Stimulated activated CD4-positive, alpha-beta T cell treated with anti-CD3 and anti-CD28 coated beads, Interleukin-4, amount 100 ng/mL, for 48 hours (primary cell): Measurements from ENCODE around the gene FAM221B.

ENCODE experiments used
- DNase-seq, 2 donors: peaks; one replicate each; pipeline ENCODE4 v3.0.0-alpha.2; 2020; ENCODE audit warnings: low read depth in 2 of 2

Gene FAM221B

GRCh38 chr9:35847792-35848572, 19.4 kb upstream of the FAM221B start:
- DNase-seq: peak; percentile 20 to 35

GRCh38 chr9:35845824-35846771, 17.6 kb upstream of the FAM221B start:
- no peak for DNase-seq

DNA sequence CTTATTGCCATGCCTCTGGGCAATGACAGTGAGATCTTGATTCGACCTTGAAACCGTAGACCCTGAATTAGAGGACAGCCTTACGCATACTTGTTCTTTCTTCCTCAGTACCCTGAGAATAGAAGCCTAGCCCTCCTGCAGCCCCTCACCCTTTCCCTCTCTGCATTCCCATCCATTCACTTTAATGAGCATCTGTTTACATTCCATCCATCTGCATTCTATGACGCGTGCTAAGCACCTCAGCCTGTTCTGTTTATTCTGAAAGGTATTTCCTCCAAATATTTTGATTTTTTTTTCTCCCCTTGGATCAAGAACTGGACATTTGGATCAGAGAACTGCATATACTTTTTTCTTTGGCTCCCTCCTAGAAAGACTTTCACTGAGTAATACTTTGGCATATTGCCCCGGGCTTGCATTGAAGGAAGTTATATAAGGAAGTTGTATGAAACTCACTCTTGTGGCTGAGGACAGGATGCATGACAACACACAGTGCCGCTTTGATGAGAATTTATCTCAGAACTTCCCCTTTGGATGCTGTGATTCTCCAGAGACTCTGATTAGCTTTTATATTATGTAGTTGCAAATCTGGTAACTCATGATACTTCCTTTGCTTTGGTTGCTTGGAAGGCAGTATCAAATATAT, 16.2 kb upstream of the FAM221B start:
- no peak for DNase-seq

DNA sequence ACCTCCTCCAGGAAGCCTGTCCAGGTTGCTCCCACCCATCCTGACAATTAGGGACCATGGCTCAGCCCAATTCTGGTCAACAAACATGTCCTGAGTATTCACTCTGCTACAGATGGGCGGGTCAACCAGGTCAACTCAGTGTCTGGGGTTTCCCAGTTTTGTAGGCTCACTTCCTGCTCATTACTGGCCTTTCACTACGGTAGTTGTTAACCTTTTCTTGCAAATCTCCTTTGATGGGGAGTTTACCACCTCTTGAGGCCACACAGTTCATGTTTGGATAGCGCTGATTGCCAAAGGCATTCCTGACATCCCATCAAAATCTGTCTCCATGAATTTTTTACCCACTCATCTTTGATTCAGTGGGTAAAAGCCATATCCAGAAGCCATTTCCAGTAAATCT, 14.3 kb upstream of the FAM221B start:
- DNase-seq: no peak

GRCh38 chr9:35842020-35842745, 13.7 kb upstream of the FAM221B start:
- DNase-seq: no peak

- no peak for DNase-seq
These were observed 13.0 kb upstream of the FAM221B start for GRCh38 chr9:35841645-35841900.

DNA sequence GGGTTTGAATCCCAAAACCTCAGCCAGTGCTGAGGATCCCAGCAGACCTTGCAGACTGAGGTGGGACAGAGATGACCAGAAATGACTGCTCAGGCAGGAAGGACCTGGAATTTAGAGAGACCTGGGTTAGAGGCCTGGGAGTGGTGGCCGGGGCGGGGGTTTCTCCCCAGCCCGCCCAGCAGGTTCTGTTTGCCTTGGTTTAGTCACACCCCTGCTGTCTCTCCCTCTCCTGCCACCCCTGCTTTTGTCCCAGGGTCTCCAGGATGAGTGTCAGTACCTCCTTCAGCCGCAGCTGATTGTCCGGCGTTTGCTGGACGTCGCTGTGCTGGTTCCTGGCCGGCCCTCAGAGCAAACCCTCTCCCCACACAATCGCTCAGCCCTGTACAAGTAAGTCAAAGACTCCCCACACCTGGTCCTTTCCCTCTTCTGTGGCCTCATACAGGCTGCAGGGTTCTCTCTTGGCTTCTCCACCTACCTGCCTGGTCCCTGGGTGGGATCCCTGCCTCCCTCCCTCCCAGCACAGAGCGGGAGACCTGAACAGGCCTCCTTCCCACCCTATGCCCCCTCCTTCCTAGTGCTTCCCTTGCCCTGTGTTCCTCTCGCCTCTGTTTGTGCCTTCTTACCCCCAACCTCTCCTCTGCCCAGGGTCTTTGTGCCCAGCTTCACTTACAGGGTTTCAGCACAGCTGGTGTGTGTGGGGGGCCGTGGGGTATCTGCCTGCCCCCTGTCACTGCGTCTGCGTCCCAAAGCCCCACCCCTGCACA, 12.5 kb upstream of the FAM221B start:
- DNase-seq: no peak

DNA sequence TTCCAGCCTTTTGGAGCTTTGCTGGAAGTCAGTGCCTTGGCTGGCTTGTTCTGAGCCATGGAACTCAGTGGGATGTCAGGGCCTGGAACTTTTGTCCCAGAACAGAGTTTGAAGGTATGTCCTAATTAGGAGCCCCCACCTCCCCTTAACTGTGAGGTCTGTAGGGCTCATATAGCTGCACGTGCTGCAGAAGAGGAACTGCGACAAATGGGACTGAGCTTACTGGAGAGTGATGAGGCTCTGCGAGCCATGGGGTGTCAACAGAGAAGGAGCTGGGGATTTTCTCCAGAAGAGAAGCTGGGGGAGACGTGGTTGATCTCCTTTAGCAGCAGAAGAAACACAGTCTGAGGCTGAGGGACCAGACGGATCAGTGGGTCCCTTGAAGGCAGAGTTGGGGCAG, 11.4 kb upstream of the FAM221B start:
- DNase-seq: no peak

- DNase-seq: no peak
These were observed 8.1 kb upstream of the FAM221B start for GRCh38 chr9:35836595-35836994.

- DNase-seq: no peak
These were observed 7.2 kb upstream of the FAM221B start for GRCh38 chr9:35835766-35836165.

GRCh38 chr9:35835216-35835632, 6.7 kb upstream of the FAM221B start:
- DNase-seq: no peak

- no peak for DNase-seq
These were observed 6.0 kb upstream of the FAM221B start for GRCh38 chr9:35834260-35835215.

GRCh38 chr9:35832814-35833213, 4.3 kb upstream of the FAM221B start:
- no peak for DNase-seq

DNA sequence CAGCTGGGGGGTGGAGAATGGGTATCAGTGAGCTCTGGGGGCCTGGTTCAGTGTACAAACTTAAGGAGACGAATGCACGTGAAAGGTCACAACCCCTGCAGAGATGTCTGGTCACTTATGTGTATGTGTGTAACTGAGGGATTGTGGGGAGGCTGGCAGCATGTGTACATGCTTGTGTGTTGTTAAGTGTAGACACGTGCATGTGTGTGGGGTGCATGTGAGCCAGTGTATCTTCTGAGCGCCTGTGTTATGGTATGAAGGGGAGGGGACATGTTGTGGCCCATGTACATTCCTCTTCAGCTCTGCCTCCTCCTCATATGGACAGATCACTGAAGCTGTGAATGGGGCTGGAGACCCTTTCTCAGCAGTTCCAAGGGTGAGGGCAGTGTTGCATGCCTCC, 2.5 kb upstream of the FAM221B start:
- DNase-seq: no peak

GRCh38 chr9:35829764-35830096, 1.2 kb upstream of the FAM221B start:
- no peak for DNase-seq

GRCh38 chr9:35829084-35829763, 692 bp upstream of the FAM221B start, which contains the start of gene TMEM8B:
TMEM8B (plus strand) TSS chr9:35829228; CDS start chr9:35829448, 220 bp downstream.
- DNase-seq: peak; percentile 96

- DNase-seq: no peak
These were observed 1.0 kb downstream of the FAM221B start for GRCh38 chr9:35827486-35827885.

- no peak for DNase-seq
These were observed 2.3 kb downstream of the FAM221B start for GRCh38 chr9:35826071-35826701.

DNA sequence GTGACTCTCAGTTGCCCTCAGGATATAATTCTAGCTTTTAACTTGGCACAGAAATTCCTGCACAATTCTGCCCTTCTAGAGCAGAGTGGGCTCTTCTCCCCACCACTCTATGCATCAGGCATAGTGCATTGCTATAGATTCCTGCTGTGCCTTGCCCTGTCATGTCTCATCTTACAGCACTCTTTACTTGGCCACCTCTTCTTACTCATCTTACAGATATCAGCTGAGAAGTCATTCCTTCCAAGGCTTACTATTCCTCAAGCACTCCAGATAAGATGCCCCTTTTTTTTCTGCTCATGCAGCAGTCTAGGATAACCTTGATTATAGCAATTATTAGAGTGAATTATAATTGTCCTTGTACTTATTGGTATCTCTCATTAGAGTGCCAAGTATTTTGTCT, 5.6 kb downstream of the FAM221B start:
- DNase-seq: no peak
